Mesendoderm (in vitro differentiated cells): ENCODE results near the gene TPPP2.

ENCODE experiments used
- DNase-seq: peaks from one replicate; pipeline ENCODE4 v3.0.0; 2013
- H2AK5ac ChIP-seq: 2 replicates; pipeline ENCODE4 v1.6.1; 2013; ENCODE audit warnings: low read length, inconsistent platforms
- H2BK120ac ChIP-seq: 2 replicates; pipeline ENCODE4 v1.6.1; 2013; ENCODE audit warnings: low read depth, mild to moderate bottlenecking, low read length, moderate library complexity, mixed read lengths
- H2BK15ac ChIP-seq: replicated peaks from 2 replicates; pipeline ENCODE4 v1.6.1; 2013; ENCODE audit warnings: low read depth, mild to moderate bottlenecking, moderate library complexity
- H2BK5ac ChIP-seq: 2 replicates; pipeline ENCODE4 v1.6.1; 2013; ENCODE audit warnings: low read length, inconsistent platforms
- H3K18ac ChIP-seq: 2 replicates; pipeline ENCODE4 v1.6.1; 2013; ENCODE audit warnings: mild to moderate bottlenecking, low read length, mixed read lengths
- H3K23ac ChIP-seq: one replicate; pipeline ENCODE4 v1.6.1; 2013; ENCODE audit warnings: low read length
- H3K27ac ChIP-seq: 2 replicates; pipeline ENCODE4 v1.5.1; 2013; ENCODE audit warnings: low read depth, mild to moderate bottlenecking, inconsistent platforms, low read length, moderate library complexity
- H3K27me3 ChIP-seq: 2 replicates; pipeline ENCODE4 v1.6.1; 2013; ENCODE audit warnings: low read length, control low read depth, mild to moderate bottlenecking, inconsistent platforms; ENCODE audit not compliant: insufficient read depth, poor library complexity
- H3K36me3 ChIP-seq: 2 replicates; pipeline ENCODE4 v1.6.1; 2013; ENCODE audit warnings: low read length, inconsistent platforms; ENCODE audit not compliant: control insufficient read depth, insufficient read depth
- H3K4ac ChIP-seq: one replicate; pipeline ENCODE4 v1.6.1; 2013; ENCODE audit warnings: low read depth, mild to moderate bottlenecking, low read length, moderate library complexity
- H3K4me1 ChIP-seq: 2 replicates; pipeline ENCODE4 v1.6.1; 2013; ENCODE audit warnings: low read depth, low read length, inconsistent platforms; ENCODE audit not compliant: control insufficient read depth
- H3K4me2 ChIP-seq: 2 replicates; pipeline ENCODE4 v1.6.1; 2013; ENCODE audit warnings: low read length
- H3K4me3 ChIP-seq: 2 replicates; pipeline ENCODE4 v1.5.1; 2013; ENCODE audit warnings: mild to moderate bottlenecking, low read length
- H3K56ac ChIP-seq: one replicate; pipeline ENCODE4 v1.6.1; 2013; ENCODE audit warnings: low read length
- H3K79me1 ChIP-seq: 2 replicates; pipeline ENCODE4 v1.6.1; 2013; ENCODE audit warnings: low read length, inconsistent platforms
- H3K79me2 ChIP-seq: 2 replicates; pipeline ENCODE4 v1.6.1; 2013; ENCODE audit warnings: mild to moderate bottlenecking, low read length; ENCODE audit not compliant: control insufficient read depth, insufficient read depth
- H3K9ac ChIP-seq: 2 replicates; pipeline ENCODE4 v1.6.1; 2013; ENCODE audit warnings: low read length, inconsistent platforms
- H4K5ac ChIP-seq: one replicate; pipeline ENCODE4 v1.6.1; 2013; ENCODE audit warnings: low read length
- H4K8ac ChIP-seq: one replicate; pipeline ENCODE4 v1.6.1; 2013; ENCODE audit warnings: low read depth, mild to moderate bottlenecking, control low read depth, low read length, moderate library complexity
- WGBS: extraction: QIAGEN DNeasy Blood & Tissue Kit; methylation state at CpG from one replicate; pipeline ENCODE4 v1.1.7; 2013; ENCODE audit warnings: low lambda C conversion rate, missing lambda C conversion rate; ENCODE audit not compliant: insufficient coverage; ENCODE audit errors: extremely low coverage; 5-methylcytosine and 5-hydroxymethylcytosine counted together

Gene TPPP2

GRCh38 chr14:21081521-21082142 lies 51.6 kb downstream of the TPPP2 start:
- Histone ChIP-seq H3K27me3 (no peaks in the 10 kb centered on the region), H2AK5ac (no peak overlapping the region), H3K79me1 (no peaks in the 10 kb centered on the region), H3K4ac (no peak overlapping the region), H3K36me3 (peaks cover 34% of the 10 kb centered on the region), H3K23ac (no peak overlapping the region), H2BK15ac (no peak overlapping the region), H4K8ac (no peak overlapping the region), H3K4me3 (no peak overlapping the region), H3K4me2 (no peak overlapping the region), H3K79me2 (no peaks in the 10 kb centered on the region), H4K5ac (no peak overlapping the region), H2BK5ac (no peak overlapping the region), H3K27ac (no peak overlapping the region), H3K56ac (no peak overlapping the region), H2BK120ac (no peak overlapping the region), H3K4me1 (no peaks in the 10 kb centered on the region), H3K9ac (no peak overlapping the region), H3K18ac (no peak overlapping the region)
- DNase-seq: no peak
- WGBS: no CpG with 5 or more reads among the region's 30 CpGs
